ENCODE data around the gene SLC27A6.

- TF ChIP-seq POLR2A (IDR thresholded peaks at IDR 0.05; ENCODE audit: borderline replicate concordance, extremely low read depth, insufficient read depth, insufficient read length) (no peak), CTCF (IDR thresholded peaks at IDR 0.05 in 2 of 3, conservative IDR thresholded peaks at IDR 0.05 in 1 of 3; ENCODE audit: borderline replicate concordance in 1 of 3, insufficient read depth in 1 of 3, low read depth in 2 of 3, low read length in 2 of 3) (no peak), POLR2AphosphoS5 (IDR thresholded peaks at IDR 0.05; ENCODE audit: low read depth, low read length) (no peak), ZFX (IDR thresholded peaks at IDR 0.05) (no peak)
- TF ChIP-seq, protein P1, sequence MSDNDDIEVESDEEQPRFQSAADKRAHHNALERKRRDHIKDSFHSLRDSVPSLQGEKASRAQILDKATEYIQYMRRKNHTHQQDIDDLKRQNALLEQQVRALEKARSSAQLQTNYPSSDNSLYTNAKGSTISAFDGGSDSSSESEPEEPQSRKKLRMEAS (IDR thresholded peaks at IDR 0.05) = no peak
Measured at GRCh38 chr5:128925973-128926372, 39.3 kb upstream of the SLC27A6 start.
